Activated naive CD8-positive, alpha-beta T cell treated with anti-CD3 and anti-CD28 coated beads, Interleukin-2, amount 10 ng/mL, durations not matched to agents 7 days and 5 days (primary cell): ENCODE data around the gene MRPL21. TPM values are rescaled to one million over a fixed set of nuclear protein-coding genes. Genes with fewer than 3 reads are reported as not detected.
A peak's percentile ranks its signal among the peaks of the same experiment; 100 is the strongest.

Experiments
- ATAC-seq: fragments of 150-1000 bp; cut with Tn5 transposase; one replicate; pipeline ENCODE4 v1.10.0; 2021; ENCODE audit warnings: low read depth, moderate library complexity
- POLR2A ChIA-PET: fragments of 350-600 bp; sonication (Branson Sonifier 250); formaldehyde crosslinking; loops from one replicate; lab custom pipeline; 2021; ENCODE audit warnings: antibody characterized with exemption; lab: Charles Lee
- DNase-seq: peaks from one replicate; pipeline ENCODE4 v3.0.0; 2021
- H3K27ac Mint-ChIP-seq: one replicate; pipeline ENCODE4 v1.8.0; 2022; ENCODE audit warnings: mild to moderate bottlenecking, mixed read lengths
- H3K27me3 Mint-ChIP-seq: one replicate; pipeline ENCODE4 v1.8.0; 2022; ENCODE audit warnings: mild to moderate bottlenecking, moderate library complexity, mixed read lengths
- H3K36me3 Mint-ChIP-seq: one replicate; pipeline ENCODE4 v1.8.0; 2021; ENCODE audit warnings: mild to moderate bottlenecking, mixed read lengths
- H3K4me1 Mint-ChIP-seq: one replicate; pipeline ENCODE4 v1.8.0; 2021; ENCODE audit warnings: mixed read lengths
- H3K4me3 Mint-ChIP-seq: one replicate; pipeline ENCODE4 v1.8.0; 2022; ENCODE audit warnings: mild to moderate bottlenecking, moderate library complexity, mixed read lengths
- H3K9me3 Mint-ChIP-seq: one replicate; pipeline ENCODE4 v1.8.0; 2021; ENCODE audit warnings: mixed read lengths
- total RNA-seq, 2 experiments: library from RNA; stranded (reverse); gene quantifications; one replicate each; pipeline ENCODE4 v1.2.3, GENCODE V29; 2021

The MRPL21 gene
- total RNA-seq, 2 experiments from 2014 or later, result 46.9 to 49.3 TPM

- H3K4me1 Mint-ChIP-seq, result peaks cover 24% of the 10 kb centered on the region
- peak; percentile 56 for ATAC-seq
- H3K36me3 Mint-ChIP-seq, result no peaks in the 10 kb centered on the region
- peaks cover 8% of the 10 kb centered on the region for H3K27me3 Mint-ChIP-seq
- POLR2A ChIA-PET, result interaction anchor here (0.6 to 1.4 kb wide), 5 partner anchors 13 to 248 kb away, joined by 3 to 6 read pairs (median 3); partner anchors contain the start of genes IGHMBP2 and MRPL21
- peak; percentile 80 for DNase-seq
- peak overlapping the region; percentile 83 for H3K27ac Mint-ChIP-seq
- peak overlapping the region; percentile 97 for H3K4me3 Mint-ChIP-seq
- no peaks in the 10 kb centered on the region for H3K9me3 Mint-ChIP-seq
These were observed 59.8 kb downstream of the MRPL21 start for GRCh38 chr11:68843703-68844312.

GRCh38 chr11:68843052-68843561, 60.5 kb downstream of the MRPL21 start:
- Mint-ChIP-seq H3K9me3 (no peaks in the 10 kb centered on the region), H3K27me3 (peaks cover 8% of the 10 kb centered on the region), H3K4me3 (peak overlapping the region; percentile 97), H3K36me3 (no peaks in the 10 kb centered on the region), H3K27ac (peak overlapping the region; percentile 92), H3K4me1 (peaks cover 26% of the 10 kb centered on the region)
- ATAC-seq, result no peak
- peak; percentile 55 for DNase-seq
- POLR2A ChIA-PET, result interaction anchor here (0.6 to 1.7 kb wide), 7 partner anchors 10 to 247 kb away, joined by 3 to 8 read pairs (median 4); partner anchors contain the start of genes IGHMBP2 and MRPL21

GRCh38 chr11:68842427-68843051, 61.1 kb downstream of the MRPL21 start:
- no peak for ATAC-seq
- no peaks in the 10 kb centered on the region for H3K9me3 Mint-ChIP-seq
- peaks cover 32% of the 10 kb centered on the region for H3K4me1 Mint-ChIP-seq
- H3K27me3 Mint-ChIP-seq, result peaks cover 4% of the 10 kb centered on the region
- peaks cover 5% of the 10 kb centered on the region for H3K36me3 Mint-ChIP-seq
- H3K27ac Mint-ChIP-seq, result peak overlapping the region; percentile 92
- POLR2A ChIA-PET, result interaction anchor here (0.7 to 1.7 kb wide), 5 partner anchors 10 to 62 kb away, joined by 3 to 8 read pairs (median 4); partner anchors contain the start of genes IGHMBP2 and MRPL21
- peak overlapping the region; percentile 97 for H3K4me3 Mint-ChIP-seq
- DNase-seq, result peak; percentile 43

- Mint-ChIP-seq H3K36me3 (peaks cover 7% of the 10 kb centered on the region), H3K4me3 (peak within 1 kb of the TSS; percentile 97), H3K9me3 (no peaks in the 10 kb centered on the region), H3K4me1 (peaks cover 32% of the 10 kb centered on the region), H3K27me3 (peaks cover 4% of the 10 kb centered on the region), H3K27ac (peak within 1 kb of the TSS; percentile 92)
- ATAC-seq (peak; percentile 43), DNase-seq (peak; percentile 86)
- POLR2A ChIA-PET, result interaction anchor here (0.7 to 1.7 kb wide), 4 partner anchors 10 to 62 kb away, joined by 3 to 8 read pairs (median 4); partner anchors contain the start of genes IGHMBP2 and MRPL21
These were observed 61.8 kb downstream of the MRPL21 start, which contains the start of gene CPT1A for GRCh38 chr11:68841718-68842426. Gene CPT1A, minus strand, starts transcription at chr11:68841916. Its CDS starts 26,442 bp downstream, at chr11:68815474.

Other genes starting within 250 kb of the MRPL21 start
- not detected for gene GAL, start 219.3 kb downstream of the MRPL21 start, total RNA-seq
- 10 to 100 TPM in 1 of 2 experiments, 1 to 10 TPM in 1; 9.2 to 10.5 TPM for gene TESMIN, start 152.3 kb downstream of the MRPL21 start, total RNA-seq
- gene CPT1A, start 61.9 kb downstream of the MRPL21 start, total RNA-seq, result 10 to 100 TPM; 47.1 to 52.2 TPM
- 10 to 100 TPM; 29.7 to 32.8 TPM for gene IGHMBP2, start 59 bp upstream of the MRPL21 start, total RNA-seq
- not detected for gene MRGPRD, start 77.2 kb upstream of the MRPL21 start, total RNA-seq
- not detected for gene MRGPRF, start 109.4 kb upstream of the MRPL21 start, total RNA-seq
- 10 to 100 TPM; 21.4 to 22.1 TPM for gene TPCN2, start 145.1 kb upstream of the MRPL21 start, total RNA-seq